Neural cell (in vitro differentiated cells): ENCODE results near the gene STX1A. TPM values are rescaled to one million over a fixed set of nuclear protein-coding genes. Genes with fewer than 3 reads are reported as not detected.

Experiments
- H2AFZ ChIP-seq: fragments of 200-600, 300-800 bp; sonication (generic), shearing (Covaris generic); 2 replicates; pipeline ENCODE4 v1.6.0; 2014; ENCODE audit warnings: low read depth, mild to moderate bottlenecking, antibody characterized with exemption, low read length, moderate library complexity
- H3F3A ChIP-seq: fragments of 200-600 bp; shearing (Covaris generic); 2 replicates; pipeline ENCODE4 v1.6.1; 2016; ENCODE audit warnings: mild to moderate bottlenecking, moderate library complexity, mixed read lengths, antibody characterized with exemption, low read length; ENCODE audit not compliant: insufficient read depth, poor library complexity, severe bottlenecking
- H3K27ac ChIP-seq: fragments of 200-600, 300-800 bp; sonication (generic), shearing (Covaris generic); 2 replicates; pipeline ENCODE4 v1.5.1; 2014; ENCODE audit warnings: mild to moderate bottlenecking, low read length, moderate library complexity
- H3K27me3 ChIP-seq: fragments of 300-800, 200-600 bp; sonication (generic), shearing (Covaris generic); 2 replicates; pipeline ENCODE4 v1.6.0; 2014; ENCODE audit warnings: mild to moderate bottlenecking, low read depth, low read length, moderate library complexity; ENCODE audit not compliant: insufficient read depth
- H3K36me3 ChIP-seq: fragments of 300-800, 200-600 bp; sonication (generic), shearing (Covaris generic); 2 replicates; pipeline ENCODE4 v1.5.1; 2014; ENCODE audit warnings: mild to moderate bottlenecking, antibody characterized with exemption, low read length, moderate library complexity; ENCODE audit not compliant: insufficient read depth
- H3K4me2 ChIP-seq: fragments of 300-800, 200-600 bp; sonication (generic), shearing (Covaris generic); 2 replicates; pipeline ENCODE4 v1.6.0; 2014; ENCODE audit warnings: mild to moderate bottlenecking, low read length
- H3K4me3 ChIP-seq: fragments of 300-800, 200-600 bp; sonication (generic), shearing (Covaris generic); 2 replicates; pipeline ENCODE4 v1.5.1; 2014; ENCODE audit warnings: mild to moderate bottlenecking, low read length, moderate library complexity
- H3K79me2 ChIP-seq: fragments of 200-600 bp; shearing (Covaris generic); replicated peaks from 2 replicates; pipeline ENCODE4 v1.6.0; 2014; ENCODE audit warnings: mild to moderate bottlenecking, low read length, moderate library complexity; ENCODE audit not compliant: insufficient read depth
- H3K9ac ChIP-seq: fragments of 300-800, 200-600 bp; sonication (generic), shearing (Covaris generic); 2 replicates; pipeline ENCODE4 v1.6.1; 2016; ENCODE audit warnings: mild to moderate bottlenecking, low read length, mixed read lengths
- H3K9me2 ChIP-seq: fragments of 200-600 bp; shearing (Covaris generic); 2 replicates; pipeline ENCODE4 v1.6.1; 2016; ENCODE audit warnings: mild to moderate bottlenecking, low read length, mixed read lengths; ENCODE audit not compliant: insufficient read depth
- H3K9me3 ChIP-seq: fragments of 200-600, 300-800 bp; sonication (generic), shearing (Covaris generic); 2 replicates; pipeline ENCODE4 v1.6.1; 2016; ENCODE audit warnings: mild to moderate bottlenecking, mixed run types, low read length, moderate library complexity, mixed read lengths
- H4K20me1 ChIP-seq: fragments of 200-600 bp; shearing (Covaris generic); 2 replicates; pipeline ENCODE4 v1.6.1; 2016; ENCODE audit warnings: mild to moderate bottlenecking, mixed run types; ENCODE audit not compliant: insufficient read depth
- EP300 ChIP-seq: fragments of 450-650 bp; conservative IDR thresholded peaks from 2 replicates; pipeline ENCODE4 v1.6.1; 2014; ENCODE audit warnings: antibody characterized with exemption, mild to moderate bottlenecking, moderate library complexity; ENCODE audit not compliant: poor library complexity, severe bottlenecking
- EZH2 ChIP-seq: fragments of 200-600, 300-800 bp; shearing (Covaris generic), sonication (generic); IDR thresholded peaks from 2 replicates; pipeline ENCODE4 v1.6.1; 2014; ENCODE audit warnings: antibody characterized with exemption, low read length, borderline replicate concordance, mild to moderate bottlenecking; ENCODE audit not compliant: insufficient read depth, poor library complexity, severe bottlenecking
- MXI1 ChIP-seq: fragments of 450-650 bp; conservative IDR thresholded peaks from 2 replicates; pipeline ENCODE4 v1.6.1; 2014; ENCODE audit warnings: antibody characterized with exemption, mild to moderate bottlenecking; ENCODE audit not compliant: poor library complexity, severe bottlenecking
- POLR2AphosphoS5 ChIP-seq: IDR thresholded peaks from 2 replicates; pipeline ENCODE4 v1.6.1; 2012
- RAD21 ChIP-seq: fragments of 450-650 bp; conservative IDR thresholded peaks from 2 replicates; pipeline ENCODE4 v1.6.1; 2014; ENCODE audit warnings: antibody characterized with exemption, mild to moderate bottlenecking, moderate library complexity
- REST ChIP-seq: IDR thresholded peaks from 2 replicates; pipeline ENCODE4 v1.6.1; 2012; ENCODE audit warnings: borderline replicate concordance
- SMC3 ChIP-seq: fragments of 450-650 bp; conservative IDR thresholded peaks from 2 replicates; pipeline ENCODE4 v1.6.1; 2014; ENCODE audit warnings: antibody characterized with exemption, mild to moderate bottlenecking, moderate library complexity; ENCODE audit not compliant: poor library complexity
- TAF1 ChIP-seq: IDR thresholded peaks from 2 replicates; pipeline ENCODE4 v1.6.1; 2012; ENCODE audit warnings: low read depth
- polyA plus RNA-seq: library from polyadenylated mRNA; depleted of rRNA; stranded (reverse); fragments of >200 nt; gene quantifications from 2 replicates; pipeline ENCODE4 v1.2.3, GENCODE V29; 2014
- TF ChIP-seq, protein P1 (sequence below): fragments of 450-650 bp; IDR thresholded peaks from 2 replicates; pipeline ENCODE4 v1.5.1; 2014; ENCODE audit warnings: antibody characterized with exemption, mild to moderate bottlenecking, moderate library complexity; ENCODE audit not compliant: poor library complexity, severe bottlenecking

The STX1A gene
- polyA plus RNA-seq, 1 donor from 2014 or later = 123 TPM

- Histone ChIP-seq H4K20me1 (no peaks in the 10 kb centered on the region), H3K4me3 (peak within 1 kb of the TSS; percentile 81), H2AFZ (peak within 1 kb of the TSS; percentile 98), H3K4me2 (peak within 1 kb of the TSS; percentile 80), H3K79me2 (no peaks in the 10 kb centered on the region), H3K9me2 (no peaks in the 10 kb centered on the region), H3K27me3 (no peaks in the 10 kb centered on the region), H3K36me3 (no peaks in the 10 kb centered on the region), H3F3A (no peaks in the 10 kb centered on the region), H3K27ac (peak within 1 kb of the TSS; percentile 84), H3K9ac (peak within 1 kb of the TSS; percentile 97), H3K9me3 (no peaks in the 10 kb centered on the region)
- TF ChIP-seq, protein P1, sequence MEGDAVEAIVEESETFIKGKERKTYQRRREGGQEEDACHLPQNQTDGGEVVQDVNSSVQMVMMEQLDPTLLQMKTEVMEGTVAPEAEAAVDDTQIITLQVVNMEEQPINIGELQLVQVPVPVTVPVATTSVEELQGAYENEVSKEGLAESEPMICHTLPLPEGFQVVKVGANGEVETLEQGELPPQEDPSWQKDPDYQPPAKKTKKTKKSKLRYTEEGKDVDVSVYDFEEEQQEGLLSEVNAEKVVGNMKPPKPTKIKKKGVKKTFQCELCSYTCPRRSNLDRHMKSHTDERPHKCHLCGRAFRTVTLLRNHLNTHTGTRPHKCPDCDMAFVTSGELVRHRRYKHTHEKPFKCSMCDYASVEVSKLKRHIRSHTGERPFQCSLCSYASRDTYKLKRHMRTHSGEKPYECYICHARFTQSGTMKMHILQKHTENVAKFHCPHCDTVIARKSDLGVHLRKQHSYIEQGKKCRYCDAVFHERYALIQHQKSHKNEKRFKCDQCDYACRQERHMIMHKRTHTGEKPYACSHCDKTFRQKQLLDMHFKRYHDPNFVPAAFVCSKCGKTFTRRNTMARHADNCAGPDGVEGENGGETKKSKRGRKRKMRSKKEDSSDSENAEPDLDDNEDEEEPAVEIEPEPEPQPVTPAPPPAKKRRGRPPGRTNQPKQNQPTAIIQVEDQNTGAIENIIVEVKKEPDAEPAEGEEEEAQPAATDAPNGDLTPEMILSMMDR = peak; percentile 44
- TF ChIP-seq SMC3 (peak; percentile 49), EP300 (peak; percentile 64), TAF1 (peak; percentile 82), REST (peak; percentile 87), MXI1 (peak; percentile 72), EZH2 (no peak), POLR2AphosphoS5 (peak; percentile 99), RAD21 (peak; percentile 36)
These were observed 19.3 kb upstream of the STX1A start, which contains the start of gene ABHD11 for GRCh38 chr7:73738612-73739386. TSS of gene ABHD11 (minus strand) at chr7:73738802. CDS start at chr7:73738770, 32 bp downstream.

DNA sequence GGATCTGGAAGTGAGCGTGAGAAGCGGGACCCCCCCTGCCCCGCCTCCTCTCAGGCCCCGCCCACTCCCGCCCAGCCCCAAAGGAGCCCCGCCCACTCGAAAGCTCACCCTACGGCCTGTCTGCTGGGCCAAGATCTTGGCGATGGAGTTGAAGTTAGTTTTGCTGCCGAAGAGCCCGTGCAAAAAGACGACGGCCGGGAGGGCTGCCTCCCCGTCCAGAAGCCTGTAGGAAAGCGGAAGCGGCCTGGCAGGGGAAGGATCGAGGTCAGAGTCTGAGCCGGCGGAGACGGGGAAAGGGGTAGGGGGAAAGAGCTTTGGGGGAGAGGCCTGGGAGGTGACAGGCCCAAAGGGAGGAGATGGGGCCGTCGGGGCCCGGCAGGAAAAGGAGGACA, 18.7 kb upstream of the STX1A start:
- Histone ChIP-seq H2AFZ (peak overlapping the region; percentile 80), H3K9me3 (no peaks in the 10 kb centered on the region), H3F3A (no peaks in the 10 kb centered on the region), H3K36me3 (no peaks in the 10 kb centered on the region), H3K9ac (peak overlapping the region; percentile 97), H3K27ac (peak overlapping the region; percentile 63), H3K79me2 (no peaks in the 10 kb centered on the region), H3K4me3 (peak overlapping the region; percentile 81), H3K27me3 (no peaks in the 10 kb centered on the region), H4K20me1 (no peaks in the 10 kb centered on the region), H3K4me2 (peak overlapping the region; percentile 80), H3K9me2 (no peaks in the 10 kb centered on the region)
- TF ChIP-seq EP300 (no peak), MXI1 (no peak), EZH2 (no peak), TAF1 (no peak), RAD21 (no peak), REST (no peak), SMC3 (no peak), POLR2AphosphoS5 (no peak)
- TF ChIP-seq, protein P1 = no peak
